Transverse colon (tissue), 4 donors: ENCODE results near the gene CSE1L. TPM values are rescaled to one million over a fixed set of nuclear protein-coding genes. Genes with fewer than 3 reads are reported as not detected.

Source experiments
- DNase-seq: peaks from one replicate; pipeline ENCODE4 v3.0.0-alpha.2; 2019
- H3K27ac ChIP-seq, 4 donors: fragments of 200-600 bp; sonication (generic); 2 replicates each; pipeline ENCODE4 v1.5.1; 2016 to 2018; ENCODE audit warnings: inconsistent platforms in 4 of 4
- H3K27me3 ChIP-seq: fragments of 200-600 bp; sonication (generic); 2 replicates; pipeline ENCODE4 v1.5.1; 2017; ENCODE audit warnings: inconsistent platforms
- H3K36me3 ChIP-seq, 4 donors: fragments of 200-600 bp; sonication (generic); 2 replicates each; pipeline ENCODE4 v1.5.1; 2017 to 2019; ENCODE audit warnings: inconsistent platforms in 4 of 4
- H3K4me1 ChIP-seq, 4 donors: fragments of 200-600 bp; sonication (generic); 2 replicates each; pipeline ENCODE4 v1.5.1; 2017 to 2020; ENCODE audit warnings: inconsistent platforms in 4 of 4
- H3K4me3 ChIP-seq, 4 donors: fragments of 200-600 bp; sonication (generic); 1 replicate in 1 of 4; 2 replicates in 3 of 4; pipeline versions ENCODE4 v1.5.1 to v1.6.1; 2017 to 2019; ENCODE audit warnings: inconsistent platforms in 4 of 4
- H3K9me3 ChIP-seq, 2 donors: fragments of 200-600 bp; sonication (generic); 2 replicates each; pipeline ENCODE4 v1.5.1; 2017 to 2019; ENCODE audit warnings: inconsistent platforms in 2 of 2
- CTCF ChIP-seq, 5 experiments: fragments of 200-600 bp in 3 of 5; fragments of 450-650 bp in 2 of 5; sonication (generic) in 3 of 5; IDR thresholded peaks; 1 replicate in 2 of 5; 2 replicates in 3 of 5; pipeline ENCODE4 v1.5.1; 2016 to 2017; ENCODE audit warnings: antibody characterized with exemption in 5 of 5, inconsistent platforms in 3 of 5, mild to moderate bottlenecking in 2 of 5, moderate library complexity in 1 of 5
- EP300 ChIP-seq: sonication (generic); formaldehyde crosslinking; IDR thresholded peaks from one replicate; pipeline ENCODE4 v1.6.1; 2017; ENCODE audit warnings: antibody characterized with exemption, low read depth
- POLR2A ChIP-seq: fragments of 450-650 bp; IDR thresholded peaks from one replicate; pipeline ENCODE4 v1.6.1; 2016; ENCODE audit warnings: antibody characterized with exemption, mild to moderate bottlenecking, moderate library complexity
- POLR2AphosphoS5 ChIP-seq, 3 donors: sonication (generic); formaldehyde crosslinking; IDR thresholded peaks; one replicate each; pipeline ENCODE4 v1.6.1; 2016; ENCODE audit warnings: antibody characterized with exemption in 3 of 3
- WGBS, 2 donors: methylation state at CpG; one replicate each; pipeline ENCODE4 v1.1.5; 2018; ENCODE audit warnings: low coverage in 1 of 2; 5-methylcytosine and 5-hydroxymethylcytosine counted together
- in situ Hi-C, 4 donors: fragments of 200-750 bp; cut with MboI; loops; one replicate each; pipeline versions ENCODE4 v1.15.0 to v1.15.1; 2017; ENCODE audit warnings: low sequenced_read_pairs in 3 of 4, low pct_ligation_motif_present in 1 of 4, low pct_unique_long_range_greater_than_20kb in 1 of 4
- intact Hi-C: fragments of 100-400 bp; cut with DNase I; formaldehyde crosslinking; loops from one replicate; pipeline ENCODE4 v1.15.1; 2023; ENCODE audit warnings: low total_unique reads
- small RNA-seq, 4 donors: library from RNA; depleted of rRNA; stranded (forward); fragments of <200 nt; gene quantifications; one replicate each; pipeline ENCODE3, GENCODE V24; 2016
- total RNA-seq, 4 donors: library from RNA; depleted of rRNA; stranded (reverse); fragments of >200 nt; gene quantifications; one replicate each; pipeline ENCODE4 v1.1.0, GENCODE V29; 2016

CSE1L gene
- total RNA-seq, 4 donors from 2014 or later = 11.5 to 27.0 (median 15.5) TPM

DNA sequence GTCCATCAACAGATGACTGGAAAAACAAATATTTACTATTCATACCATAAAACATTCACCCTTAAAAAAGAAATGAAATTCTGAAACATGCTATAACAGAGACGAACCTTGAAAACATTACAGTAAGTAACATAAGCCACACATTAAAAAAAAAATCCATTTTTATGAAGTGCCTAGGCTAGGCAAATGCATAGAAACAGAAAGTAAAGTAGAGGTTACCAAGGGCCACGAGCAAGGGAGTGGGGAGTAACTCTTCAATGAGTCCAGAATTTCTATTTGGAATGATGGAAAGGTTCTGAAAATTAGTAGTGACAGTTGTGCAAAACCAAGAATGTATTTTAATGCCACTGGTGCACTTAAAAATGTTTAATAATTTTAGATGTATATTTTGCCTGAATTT is 94.3 kb downstream of the CSE1L start:
- WGBS, 2 donors = 29 to 34% methylated on average over 2 of the region's 2 CpGs
- intact Hi-C loops (no loop called here), in situ Hi-C loops (loop anchor here in 1 of 4 donors (25.0 kb wide), 1 partner anchor 103 kb away; the partner anchor contains the start of gene CSE1L)
- TF ChIP-seq POLR2A (no peak), EP300 (no peak), POLR2AphosphoS5 (IDR thresholded peaks at IDR 0.05) (no peak), CTCF (IDR thresholded peaks at IDR 0.05) (no peak)
- Histone ChIP-seq H3K36me3 (peaks cover 0 to 21% (median 7%) of the 10 kb centered on the region in 4 donors), H3K4me1 (peaks cover 0 to 6% (median 0%) of the 10 kb centered on the region in 4 donors), H3K27me3 (no peaks in the 10 kb centered on the region), H3K9me3 (no peaks in the 10 kb centered on the region), H3K4me3 (no peak overlapping the region), H3K27ac (peak overlapping the region in 1 of 4 donors; percentile 20)
- DNase-seq = no peak

GRCh38 chr20:49140834-49141233 is 94.7 kb downstream of the CSE1L start:
- in situ Hi-C loops = loop anchor here in 1 of 4 donors (25.0 kb wide), 1 partner anchor 104 kb away; the partner anchor contains the start of gene CSE1L
- Histone ChIP-seq H3K27ac (no peak overlapping the region), H3K4me1 (peaks cover 0 to 6% (median 0%) of the 10 kb centered on the region in 4 donors), H3K4me3 (no peak overlapping the region), H3K9me3 (no peaks in the 10 kb centered on the region), H3K27me3 (no peaks in the 10 kb centered on the region), H3K36me3 (peaks cover 0 to 17% (median 7%) of the 10 kb centered on the region in 4 donors)
- no peak for DNase-seq
- TF ChIP-seq EP300 (no peak), POLR2AphosphoS5 (IDR thresholded peaks at IDR 0.05) (no peak), CTCF (IDR thresholded peaks at IDR 0.05) (no peak), POLR2A (no peak)
- intact Hi-C loops = no loop called here
- 52 to 77% methylated on average over 2 of the region's 2 CpGs for WGBS, 2 donors

Small RNA genes within 50 kb of the gene (small RNA-seq; reads per million reads assigned to genes)
- gene SNAP23P1 = 0 reads per million in 4 donors

Other genes starting within 250 kb of the CSE1L start
- 10 to 100 TPM; 10.9 to 29.9 (median 16.6) TPM for gene PREX1, start 218.3 kb upstream of the CSE1L start, total RNA-seq
- gene ARFGEF2, start 124.6 kb upstream of the CSE1L start, total RNA-seq = 10 to 100 TPM; 52.5 to 69.5 (median 68.5) TPM
- 10 to 100 TPM; 66.7 to 79.7 (median 73.3) TPM for gene STAU1, start 142.0 kb downstream of the CSE1L start, total RNA-seq
- gene DDX27, start 173.1 kb downstream of the CSE1L start, total RNA-seq = 10 to 100 TPM; 13.1 to 37.0 (median 24.8) TPM
- gene ZNFX1, start 231.7 kb downstream of the CSE1L start, total RNA-seq = 10 to 100 TPM; 29.1 to 35.4 (median 33.5) TPM